Loucy (cell line): Measurements from ENCODE around the gene PCDHGA5.
"Not testable (repeated sequence)": the region's sequence is repeated elsewhere in the genome, so short reads cannot be mapped to it uniquely, and the experiment has no call there.

ENCODE experiments used
- H2AFZ ChIP-seq: fragments of 200-600 bp; sonication (generic); 2 replicates; pipeline ENCODE4 v1.6.0; 2016; ENCODE audit warnings: antibody characterized with exemption, mild to moderate bottlenecking, low read length, moderate library complexity
- H3F3A ChIP-seq: fragments of 200-600 bp; 2 replicates; pipeline ENCODE4 v1.6.0; 2016; ENCODE audit warnings: antibody characterized with exemption, low read depth, mild to moderate bottlenecking
- H3K27me3 ChIP-seq: fragments of 200-600 bp; sonication (generic); 2 replicates; pipeline ENCODE4 v1.6.1; 2014; ENCODE audit warnings: low read length, mild to moderate bottlenecking; ENCODE audit not compliant: insufficient read depth, poor library complexity, severe bottlenecking
- H3K36me3 ChIP-seq: fragments of 200-600 bp; sonication (generic); 2 replicates; pipeline ENCODE4 v1.6.1; 2016; ENCODE audit warnings: low read length; ENCODE audit not compliant: insufficient read depth
- H3K4me1 ChIP-seq: fragments of 200-600 bp; sonication (generic); 2 replicates; pipeline ENCODE4 v1.5.1; 2014; ENCODE audit warnings: low read length, mild to moderate bottlenecking; ENCODE audit not compliant: insufficient read depth, poor library complexity, severe bottlenecking
- H3K4me2 ChIP-seq: fragments of 200-600 bp; sonication (generic); 2 replicates; pipeline ENCODE4 v1.6.0; 2014; ENCODE audit warnings: antibody characterized with exemption, low read length, low read depth, mild to moderate bottlenecking; ENCODE audit not compliant: poor library complexity, severe bottlenecking
- H3K4me3 ChIP-seq: fragments of 200-600 bp; sonication (generic); 2 replicates; pipeline ENCODE4 v1.5.1; 2014; ENCODE audit warnings: low read length, mild to moderate bottlenecking, mixed read lengths; ENCODE audit not compliant: poor library complexity, severe bottlenecking
- H3K79me2 ChIP-seq: fragments of 200-600 bp; sonication (generic); 2 replicates; pipeline ENCODE4 v1.6.1; 2014; ENCODE audit warnings: low read length; ENCODE audit not compliant: insufficient read depth
- H3K9ac ChIP-seq: fragments of 200-600 bp; sonication (generic); 2 replicates; pipeline ENCODE4 v1.6.0; 2014; ENCODE audit warnings: mild to moderate bottlenecking, low read depth, low read length, moderate library complexity; ENCODE audit not compliant: poor library complexity, severe bottlenecking
- H3K9me2 ChIP-seq: fragments of 200-600 bp; sonication (generic); replicated peaks from 2 replicates; pipeline ENCODE4 v1.6.1; 2016; ENCODE audit warnings: low read depth, low read length, mixed read lengths
- H3K9me3 ChIP-seq: fragments of 200-600 bp; sonication (generic); 2 replicates; pipeline ENCODE4 v1.6.1; 2014; ENCODE audit warnings: mild to moderate bottlenecking, antibody characterized with exemption, low read length, low read depth; ENCODE audit not compliant: insufficient read depth
- H4K20me1 ChIP-seq: fragments of 200-600 bp; sonication (generic); 2 replicates; pipeline ENCODE4 v1.6.0; 2014; ENCODE audit warnings: antibody characterized with exemption, low read length, mild to moderate bottlenecking; ENCODE audit not compliant: insufficient read depth, poor library complexity, severe bottlenecking
- EZH2phosphoT487 ChIP-seq: fragments of 200-600 bp; IDR thresholded peaks from 2 replicates; pipeline ENCODE4 v1.6.1; 2018; ENCODE audit warnings: antibody characterized with exemption, mild to moderate bottlenecking, moderate library complexity, borderline replicate concordance
- TF ChIP-seq, protein P1 (sequence below): fragments of 200-600 bp; sonication (generic); conservative IDR thresholded peaks from 2 replicates; pipeline ENCODE4 v1.5.1; 2014; ENCODE audit warnings: mild to moderate bottlenecking, antibody characterized with exemption, low read length

Gene PCDHGA5

DNA sequence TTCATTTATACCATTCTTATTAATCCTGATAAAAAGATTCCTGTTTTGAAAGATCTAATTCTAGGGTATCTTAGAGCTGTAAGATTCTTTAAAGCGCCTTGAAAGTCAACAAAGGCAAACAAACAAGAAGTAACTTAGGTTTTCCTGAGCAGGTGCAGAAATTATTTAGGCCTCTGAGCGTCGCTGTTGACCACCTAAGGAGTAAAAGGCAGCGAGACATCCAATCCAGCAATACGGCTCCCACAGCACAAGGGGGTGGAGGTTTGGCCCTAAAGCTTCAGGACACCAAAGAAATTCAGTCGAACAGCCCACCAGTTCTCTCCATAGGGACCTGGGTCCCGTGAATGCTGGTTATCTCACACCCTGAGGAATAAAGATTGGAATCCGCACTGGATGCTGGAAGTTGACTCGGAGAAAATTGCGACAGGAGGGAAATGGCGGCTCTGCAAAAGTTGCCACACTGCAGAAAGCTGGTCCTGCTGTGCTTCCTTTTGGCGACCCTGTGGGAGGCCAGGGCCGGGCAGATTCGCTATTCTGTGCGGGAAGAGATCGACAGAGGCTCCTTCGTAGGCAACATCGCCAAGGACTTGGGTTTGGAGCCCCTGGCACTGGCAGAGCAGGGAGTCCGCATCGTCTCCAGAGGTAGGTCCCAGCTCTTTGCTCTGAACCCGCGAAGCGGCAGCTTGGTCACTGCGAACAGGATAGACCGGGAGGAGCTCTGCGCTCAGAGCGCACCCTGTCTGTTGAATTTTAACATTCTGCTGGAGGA lies 25.2 kb upstream of the PCDHGA5 start, which contains the start of gene PCDHGA2:
Gene PCDHGA2 (plus strand): TSS at position 223 of the 769 bp plus-strand sequence.
- no peaks in the 10 kb centered on the region for H3K27me3 ChIP-seq
- no peaks in the 10 kb centered on the region for H3F3A ChIP-seq
- no peaks in the 10 kb centered on the region for H3K79me2 ChIP-seq
- no peaks in the 10 kb centered on the region for H3K9me2 ChIP-seq
- no peak within 1 kb of the TSS for H3K9ac ChIP-seq
- no peaks in the 10 kb centered on the region for H4K20me1 ChIP-seq
- no peak within 1 kb of the TSS for H3K4me2 ChIP-seq
- no peak within 1 kb of the TSS for H3K4me3 ChIP-seq
- H3K9me3 ChIP-seq: no peaks in the 10 kb centered on the region
- no peaks in the 10 kb centered on the region for H3K4me1 ChIP-seq
- TF ChIP-seq, protein P1, sequence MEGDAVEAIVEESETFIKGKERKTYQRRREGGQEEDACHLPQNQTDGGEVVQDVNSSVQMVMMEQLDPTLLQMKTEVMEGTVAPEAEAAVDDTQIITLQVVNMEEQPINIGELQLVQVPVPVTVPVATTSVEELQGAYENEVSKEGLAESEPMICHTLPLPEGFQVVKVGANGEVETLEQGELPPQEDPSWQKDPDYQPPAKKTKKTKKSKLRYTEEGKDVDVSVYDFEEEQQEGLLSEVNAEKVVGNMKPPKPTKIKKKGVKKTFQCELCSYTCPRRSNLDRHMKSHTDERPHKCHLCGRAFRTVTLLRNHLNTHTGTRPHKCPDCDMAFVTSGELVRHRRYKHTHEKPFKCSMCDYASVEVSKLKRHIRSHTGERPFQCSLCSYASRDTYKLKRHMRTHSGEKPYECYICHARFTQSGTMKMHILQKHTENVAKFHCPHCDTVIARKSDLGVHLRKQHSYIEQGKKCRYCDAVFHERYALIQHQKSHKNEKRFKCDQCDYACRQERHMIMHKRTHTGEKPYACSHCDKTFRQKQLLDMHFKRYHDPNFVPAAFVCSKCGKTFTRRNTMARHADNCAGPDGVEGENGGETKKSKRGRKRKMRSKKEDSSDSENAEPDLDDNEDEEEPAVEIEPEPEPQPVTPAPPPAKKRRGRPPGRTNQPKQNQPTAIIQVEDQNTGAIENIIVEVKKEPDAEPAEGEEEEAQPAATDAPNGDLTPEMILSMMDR: no peak
- no peak for TF ChIP-seq EZH2phosphoT487
- no peaks in the 10 kb centered on the region for H3K36me3 ChIP-seq
- H2AFZ ChIP-seq: no peak within 1 kb of the TSS

DNA sequence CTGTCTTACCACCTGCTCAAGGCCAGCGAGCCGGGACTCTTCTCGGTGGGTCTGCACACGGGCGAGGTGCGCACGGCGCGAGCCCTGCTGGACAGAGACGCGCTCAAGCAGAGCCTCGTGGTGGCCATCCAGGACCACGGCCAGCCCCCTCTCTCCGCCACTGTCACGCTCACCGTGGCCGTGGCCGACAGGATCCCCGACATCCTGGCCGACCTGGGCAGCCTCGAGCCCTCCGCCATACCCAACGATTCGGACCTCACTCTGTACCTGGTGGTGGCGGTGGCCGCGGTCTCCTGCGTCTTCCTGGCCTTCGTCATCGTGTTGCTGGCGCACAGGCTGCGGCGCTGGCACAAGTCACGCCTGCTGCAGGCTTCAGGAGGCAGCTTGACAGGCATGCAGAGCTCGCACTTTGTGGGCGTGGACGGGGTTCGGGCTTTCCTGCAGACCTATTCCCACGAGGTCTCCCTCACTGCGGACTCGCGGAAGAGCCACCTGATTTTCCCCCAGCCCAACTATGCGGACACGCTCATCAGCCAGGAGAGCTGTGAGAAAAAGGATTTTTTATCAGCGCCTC lies 23.1 kb upstream of the PCDHGA5 start:
- not testable (repeated sequence) for H3K27me3 ChIP-seq, H3K79me2 ChIP-seq, H3K4me3 ChIP-seq, H2AFZ ChIP-seq, H3K9me2 ChIP-seq, H3K9ac ChIP-seq, H4K20me1 ChIP-seq, H3F3A ChIP-seq, H3K4me1 ChIP-seq, H3K9me3 ChIP-seq, H3K4me2 ChIP-seq, H3K36me3 ChIP-seq

DNA sequence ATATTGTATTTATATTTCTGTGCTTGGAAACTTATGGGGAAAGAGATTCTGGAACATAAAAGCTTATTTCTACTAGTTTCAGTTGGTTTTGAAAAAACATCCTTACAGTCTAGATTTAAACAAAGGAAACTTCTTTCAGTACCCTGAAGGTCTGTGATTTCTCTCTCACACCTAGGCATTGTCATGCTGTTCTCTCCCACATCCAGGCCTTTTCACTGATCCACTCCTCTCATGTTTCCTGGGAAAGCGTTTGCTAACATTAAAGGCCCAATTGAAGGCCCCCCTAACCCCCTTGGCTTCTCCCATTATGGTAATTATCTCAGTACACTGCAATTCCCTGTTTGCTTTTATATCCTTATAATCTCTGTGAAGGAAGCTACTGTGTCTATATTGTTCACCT lies 21.2 kb upstream of the PCDHGA5 start:
- H3K9me2 ChIP-seq: no peaks in the 10 kb centered on the region
- H3K4me1 ChIP-seq: no peaks in the 10 kb centered on the region
- no peaks in the 10 kb centered on the region for H3K36me3 ChIP-seq
- H3K27me3 ChIP-seq: no peaks in the 10 kb centered on the region
- H3K9ac ChIP-seq: no peak overlapping the region
- H3K4me3 ChIP-seq: no peak overlapping the region
- no peaks in the 10 kb centered on the region for H3F3A ChIP-seq
- H2AFZ ChIP-seq: no peak overlapping the region
- no peaks in the 10 kb centered on the region for H3K79me2 ChIP-seq
- H3K4me2 ChIP-seq: no peak overlapping the region
- H3K9me3 ChIP-seq: no peaks in the 10 kb centered on the region
- TF ChIP-seq, protein P1: no peak
- TF ChIP-seq EZH2phosphoT487: no peak
- H4K20me1 ChIP-seq: no peaks in the 10 kb centered on the region
